Measurements from ENCODE around the gene FLRT1.

FLRT1 gene

GRCh38 chr11:64052938-64053622 is 17.3 kb downstream of the FLRT1 start:
- H3K4me1 ChIP-seq (ENCODE audit: control insufficient read depth in 1 of 2, insufficient read depth in 2 of 2, low read length in 2 of 2): peaks cover 0 to 26% of the 10 kb centered on the region in 2 donors

GRCh38 chr11:64053699-64054098 is 18.0 kb downstream of the FLRT1 start:
- Histone ChIP-seq H3K27ac (ENCODE audit: low read length) (no peak overlapping the region), H3K4me3 (ENCODE audit: low read depth in 1 of 2, low read length in 2 of 2) (no peak overlapping the region), H3K4me1 (ENCODE audit: control insufficient read depth in 1 of 2, insufficient read depth in 2 of 2, low read length in 2 of 2) (peaks cover 0 to 26% of the 10 kb centered on the region in 2 donors), H3K9me3 (ENCODE audit: control insufficient read depth in 1 of 2, low read length in 2 of 2) (no peaks in the 10 kb centered on the region), H3K27me3 (ENCODE audit: low read depth, low read length) (no peaks in the 10 kb centered on the region), H3K36me3 (ENCODE audit: control insufficient read depth in 1 of 2, insufficient read depth in 2 of 2, low read length in 2 of 2) (no peaks in the 10 kb centered on the region)

More at GRCh38 chr11:64052938-64053622, 17.3 kb downstream of the FLRT1 start:
- no peak overlapping the region for H3K27ac ChIP-seq (ENCODE audit: low read length)
- no peak overlapping the region for H3K4me3 ChIP-seq (ENCODE audit: low read depth in 1 of 2, low read length in 2 of 2)
- H3K36me3 ChIP-seq (ENCODE audit: control insufficient read depth in 1 of 2, insufficient read depth in 2 of 2, low read length in 2 of 2): no peaks in the 10 kb centered on the region
- no peaks in the 10 kb centered on the region for H3K27me3 ChIP-seq (ENCODE audit: low read depth, low read length)
- no peaks in the 10 kb centered on the region for H3K9me3 ChIP-seq (ENCODE audit: control insufficient read depth in 1 of 2, low read length in 2 of 2)

GRCh38 chr11:64055077-64055476 is 19.3 kb downstream of the FLRT1 start:
- Histone ChIP-seq H3K27ac (ENCODE audit: low read length) (no peak overlapping the region), H3K4me1 (ENCODE audit: control insufficient read depth in 1 of 2, insufficient read depth in 2 of 2, low read length in 2 of 2) (peaks cover 0 to 26% of the 10 kb centered on the region in 2 donors), H3K36me3 (ENCODE audit: control insufficient read depth in 1 of 2, insufficient read depth in 2 of 2, low read length in 2 of 2) (no peaks in the 10 kb centered on the region), H3K9me3 (ENCODE audit: control insufficient read depth in 1 of 2, low read length in 2 of 2) (no peaks in the 10 kb centered on the region), H3K4me3 (ENCODE audit: low read depth in 1 of 2, low read length in 2 of 2) (no peak overlapping the region), H3K27me3 (ENCODE audit: low read depth, low read length) (no peaks in the 10 kb centered on the region)

GRCh38 chr11:64056213-64056785 is 20.6 kb downstream of the FLRT1 start:
- no peaks in the 10 kb centered on the region for H3K9me3 ChIP-seq (ENCODE audit: control insufficient read depth in 1 of 2, low read length in 2 of 2)
- no peak overlapping the region for H3K27ac ChIP-seq (ENCODE audit: low read length)
- peaks cover 0 to 34% of the 10 kb centered on the region in 2 donors for H3K4me1 ChIP-seq (ENCODE audit: control insufficient read depth in 1 of 2, insufficient read depth in 2 of 2, low read length in 2 of 2)
- no peak overlapping the region for H3K4me3 ChIP-seq (ENCODE audit: low read depth in 1 of 2, low read length in 2 of 2)
- no peaks in the 10 kb centered on the region for H3K27me3 ChIP-seq (ENCODE audit: low read depth, low read length)
- H3K36me3 ChIP-seq (ENCODE audit: control insufficient read depth in 1 of 2, insufficient read depth in 2 of 2, low read length in 2 of 2): no peaks in the 10 kb centered on the region

- Histone ChIP-seq H3K9me3 (ENCODE audit: control insufficient read depth in 1 of 2, low read length in 2 of 2) (no peaks in the 10 kb centered on the region), H3K4me3 (ENCODE audit: low read depth in 1 of 2, low read length in 2 of 2) (no peak overlapping the region), H3K4me1 (ENCODE audit: control insufficient read depth in 1 of 2, insufficient read depth in 2 of 2, low read length in 2 of 2) (peaks cover 0 to 36% of the 10 kb centered on the region in 2 donors), H3K27me3 (ENCODE audit: low read depth, low read length) (no peaks in the 10 kb centered on the region), H3K27ac (ENCODE audit: low read length) (no peak overlapping the region), H3K36me3 (ENCODE audit: control insufficient read depth in 1 of 2, insufficient read depth in 2 of 2, low read length in 2 of 2) (no peaks in the 10 kb centered on the region)
These were observed 21.1 kb downstream of the FLRT1 start for GRCh38 chr11:64056861-64057260.

- H3K27ac ChIP-seq (ENCODE audit: low read length): no peak overlapping the region
- H3K9me3 ChIP-seq (ENCODE audit: control insufficient read depth in 1 of 2, low read length in 2 of 2): no peaks in the 10 kb centered on the region
- no peak overlapping the region for H3K4me3 ChIP-seq (ENCODE audit: low read depth in 1 of 2, low read length in 2 of 2)
These were observed 22.2 kb downstream of the FLRT1 start for GRCh38 chr11:64057890-64058289.

GRCh38 chr11:64058494-64058893 is 22.8 kb downstream of the FLRT1 start:
- H3K27me3 ChIP-seq (ENCODE audit: low read depth, low read length): peaks cover 5% of the 10 kb centered on the region
- H3K4me3 ChIP-seq (ENCODE audit: low read depth in 1 of 2, low read length in 2 of 2): no peak overlapping the region
- H3K4me1 ChIP-seq (ENCODE audit: control insufficient read depth in 1 of 2, insufficient read depth in 2 of 2, low read length in 2 of 2): peaks cover 0 to 36% of the 10 kb centered on the region in 2 donors
- H3K36me3 ChIP-seq (ENCODE audit: control insufficient read depth in 1 of 2, insufficient read depth in 2 of 2, low read length in 2 of 2): no peaks in the 10 kb centered on the region
- H3K9me3 ChIP-seq (ENCODE audit: control insufficient read depth in 1 of 2, low read length in 2 of 2): no peaks in the 10 kb centered on the region
- no peak overlapping the region for H3K27ac ChIP-seq (ENCODE audit: low read length)

More at GRCh38 chr11:64057890-64058289, 22.2 kb downstream of the FLRT1 start:
- Histone ChIP-seq H3K36me3 (ENCODE audit: control insufficient read depth in 1 of 2, insufficient read depth in 2 of 2, low read length in 2 of 2) (no peaks in the 10 kb centered on the region), H3K27me3 (ENCODE audit: low read depth, low read length) (peaks cover 5% of the 10 kb centered on the region), H3K4me1 (ENCODE audit: control insufficient read depth in 1 of 2, insufficient read depth in 2 of 2, low read length in 2 of 2) (peaks cover 0 to 36% of the 10 kb centered on the region in 2 donors)

- Histone ChIP-seq H3K4me3 (ENCODE audit: low read depth in 1 of 2, low read length in 2 of 2) (no peak overlapping the region), H3K27me3 (ENCODE audit: low read depth, low read length) (peaks cover 5% of the 10 kb centered on the region), H3K27ac (ENCODE audit: low read length) (no peak overlapping the region), H3K9me3 (ENCODE audit: control insufficient read depth in 1 of 2, low read length in 2 of 2) (no peaks in the 10 kb centered on the region), H3K36me3 (ENCODE audit: control insufficient read depth in 1 of 2, insufficient read depth in 2 of 2, low read length in 2 of 2) (no peaks in the 10 kb centered on the region), H3K4me1 (ENCODE audit: control insufficient read depth in 1 of 2, insufficient read depth in 2 of 2, low read length in 2 of 2) (peaks cover 0 to 35% of the 10 kb centered on the region in 2 donors)
These were observed 23.8 kb downstream of the FLRT1 start for GRCh38 chr11:64059339-64060140.

GRCh38 chr11:64060263-64060860 is 24.6 kb downstream of the FLRT1 start:
- Histone ChIP-seq H3K4me1 (ENCODE audit: control insufficient read depth in 1 of 2, insufficient read depth in 2 of 2, low read length in 2 of 2) (peaks cover 0 to 27% of the 10 kb centered on the region in 2 donors), H3K9me3 (ENCODE audit: control insufficient read depth in 1 of 2, low read length in 2 of 2) (no peaks in the 10 kb centered on the region), H3K4me3 (ENCODE audit: low read depth in 1 of 2, low read length in 2 of 2) (peak overlapping the region; percentile 42 to 64), H3K36me3 (ENCODE audit: control insufficient read depth in 1 of 2, insufficient read depth in 2 of 2, low read length in 2 of 2) (no peaks in the 10 kb centered on the region), H3K27me3 (ENCODE audit: low read depth, low read length) (peaks cover 5% of the 10 kb centered on the region), H3K27ac (ENCODE audit: low read length) (no peak overlapping the region)

- Histone ChIP-seq H3K27me3 (ENCODE audit: low read depth, low read length) (peaks cover 5% of the 10 kb centered on the region), H3K4me3 (ENCODE audit: low read depth in 1 of 2, low read length in 2 of 2) (peak overlapping the region; percentile 42 to 64), H3K4me1 (ENCODE audit: control insufficient read depth in 1 of 2, insufficient read depth in 2 of 2, low read length in 2 of 2) (peaks cover 0 to 21% of the 10 kb centered on the region in 2 donors), H3K9me3 (ENCODE audit: control insufficient read depth in 1 of 2, low read length in 2 of 2) (no peaks in the 10 kb centered on the region), H3K27ac (ENCODE audit: low read length) (no peak overlapping the region), H3K36me3 (ENCODE audit: control insufficient read depth in 1 of 2, insufficient read depth in 2 of 2, low read length in 2 of 2) (no peaks in the 10 kb centered on the region)
These were observed 25.2 kb downstream of the FLRT1 start for GRCh38 chr11:64060861-64061444.

Measured in muscle layer of duodenum (tissue), 2 donors.